Hepatocyte (in vitro differentiated cells): Measurements from ENCODE around the gene RPGR. TPM values are rescaled to one million over a fixed set of nuclear protein-coding genes. Genes with fewer than 3 reads are reported as not detected.

ENCODE experiments used
- DNase-seq: peaks from one replicate; pipeline ENCODE4 v3.0.0-alpha.2; 2016; ENCODE audit warnings: low spot score
- H2AFZ ChIP-seq: fragments of 200-600 bp; sonication (generic); 2 replicates; pipeline ENCODE4 v1.6.0; 2016; ENCODE audit warnings: antibody characterized with exemption, mild to moderate bottlenecking
- H3K27ac ChIP-seq: fragments of 200-600 bp; sonication (generic); 2 replicates; pipeline ENCODE4 v1.5.1; 2016; ENCODE audit warnings: mild to moderate bottlenecking
- H3K27me3 ChIP-seq: fragments of 200-600 bp; sonication (generic); 2 replicates; pipeline ENCODE4 v1.6.1; 2016
- H3K36me3 ChIP-seq: fragments of 200-600 bp; sonication (generic); replicated peaks from 2 replicates; pipeline ENCODE4 v1.5.1; 2016; ENCODE audit warnings: low read depth; ENCODE audit not compliant: insufficient read depth
- H3K4me1 ChIP-seq: fragments of 200-600 bp; sonication (generic); 2 replicates; pipeline ENCODE4 v1.5.1; 2016; ENCODE audit warnings: mild to moderate bottlenecking, moderate library complexity; ENCODE audit not compliant: insufficient read depth
- H3K4me2 ChIP-seq: fragments of 200-600 bp; sonication (generic); 2 replicates; pipeline ENCODE4 v1.6.0; 2016
- H3K4me3 ChIP-seq: fragments of 200-600 bp; sonication (generic); 2 replicates; pipeline ENCODE4 v1.5.1; 2016; ENCODE audit warnings: mild to moderate bottlenecking
- H3K79me2 ChIP-seq: fragments of 200-600 bp; sonication (generic); 2 replicates; pipeline ENCODE4 v1.6.0; 2017; ENCODE audit warnings: mild to moderate bottlenecking
- H3K9me2 ChIP-seq: fragments of 200-600 bp; sonication (generic); replicated peaks from 2 replicates; pipeline ENCODE4 v1.6.0; 2017; ENCODE audit warnings: mild to moderate bottlenecking; ENCODE audit not compliant: insufficient read depth
- H3K9me3 ChIP-seq: fragments of 200-600 bp; sonication (generic); 2 replicates; pipeline ENCODE4 v1.5.1; 2016; ENCODE audit warnings: low read depth, mild to moderate bottlenecking
- H4K20me1 ChIP-seq: fragments of 200-600 bp; sonication (generic); 2 replicates; pipeline ENCODE4 v1.6.0; 2016; ENCODE audit warnings: mild to moderate bottlenecking; ENCODE audit not compliant: insufficient read depth, poor library complexity, severe bottlenecking
- EZH2 ChIP-seq: fragments of 200-600 bp; sonication (generic); IDR thresholded peaks from 2 replicates; pipeline ENCODE4 v1.6.1; 2016; ENCODE audit warnings: antibody characterized with exemption, mild to moderate bottlenecking, borderline replicate concordance
- EZH2phosphoT487 ChIP-seq: fragments of 200-600 bp; sonication (generic); IDR thresholded peaks from one replicate; pipeline ENCODE4 v1.6.1; 2018; ENCODE audit warnings: antibody characterized with exemption, mild to moderate bottlenecking, low read depth, moderate library complexity; ENCODE audit not compliant: unreplicated experiment, severe bottlenecking
- WGBS: methylation state at CpG from one replicate; pipeline ENCODE4 v1.1.6; 2016; ENCODE audit warnings: low lambda C conversion rate; ENCODE audit errors: missing lambda C conversion rate; 5-methylcytosine and 5-hydroxymethylcytosine counted together
- polyA plus RNA-seq: library from polyadenylated mRNA; unstranded; fragments of >200 nt; fragmentation: Nextera tagmentation; extraction: Ambion mirVana; gene quantifications from 2 replicates; pipeline ENCODE4 v1.2.1, GENCODE V29; 2016
- total RNA-seq: library from RNA; depleted of rRNA; stranded (reverse); fragments of >200 nt; gene quantifications from 2 replicates; pipeline ENCODE4 v1.2.3, GENCODE V29; 2014
- TF ChIP-seq, protein P1 (sequence below): fragments of 200-600 bp; sonication (generic); IDR thresholded peaks from 2 replicates; pipeline ENCODE4 v1.5.1; 2016; ENCODE audit warnings: antibody characterized with exemption, mild to moderate bottlenecking; ENCODE audit not compliant: poor library complexity

Gene RPGR
- total and polyA plus RNA-seq, 2 experiments from 2014 or later = 7.2 to 15.9 TPM

DNA sequence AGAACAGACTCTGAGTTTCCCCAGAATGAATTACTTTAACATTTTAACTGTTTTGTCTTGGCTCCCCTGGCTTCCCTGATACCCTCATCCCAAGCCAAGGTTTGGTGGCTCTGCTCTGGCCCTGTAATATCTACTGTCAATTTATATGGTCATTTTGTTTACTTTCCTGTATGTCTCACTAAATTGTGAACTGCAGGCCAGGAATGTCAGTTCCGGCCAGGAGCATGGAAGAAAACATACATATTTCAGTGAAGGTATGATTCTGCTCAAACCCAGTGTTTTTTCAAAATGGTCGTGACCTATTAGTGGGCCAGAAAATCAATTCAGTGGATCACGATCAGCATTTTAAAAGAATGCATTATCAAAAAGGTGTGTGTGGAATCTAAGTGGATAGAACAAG lies 1.2 kb downstream of the RPGR start:
- Histone ChIP-seq H3K79me2 (peaks cover 14% of the 10 kb centered on the region), H3K9me2 (no peaks in the 10 kb centered on the region), H3K27me3 (no peaks in the 10 kb centered on the region), H3K4me1 (no peaks in the 10 kb centered on the region), H4K20me1 (no peaks in the 10 kb centered on the region), H3K4me3 (peak overlapping the region; percentile 75), H3K9me3 (no peaks in the 10 kb centered on the region), H3K36me3 (no peaks in the 10 kb centered on the region), H3K4me2 (peak overlapping the region; percentile 70), H3K27ac (peak overlapping the region; percentile 96), H2AFZ (peak overlapping the region; percentile 70)
- TF ChIP-seq, protein P1, sequence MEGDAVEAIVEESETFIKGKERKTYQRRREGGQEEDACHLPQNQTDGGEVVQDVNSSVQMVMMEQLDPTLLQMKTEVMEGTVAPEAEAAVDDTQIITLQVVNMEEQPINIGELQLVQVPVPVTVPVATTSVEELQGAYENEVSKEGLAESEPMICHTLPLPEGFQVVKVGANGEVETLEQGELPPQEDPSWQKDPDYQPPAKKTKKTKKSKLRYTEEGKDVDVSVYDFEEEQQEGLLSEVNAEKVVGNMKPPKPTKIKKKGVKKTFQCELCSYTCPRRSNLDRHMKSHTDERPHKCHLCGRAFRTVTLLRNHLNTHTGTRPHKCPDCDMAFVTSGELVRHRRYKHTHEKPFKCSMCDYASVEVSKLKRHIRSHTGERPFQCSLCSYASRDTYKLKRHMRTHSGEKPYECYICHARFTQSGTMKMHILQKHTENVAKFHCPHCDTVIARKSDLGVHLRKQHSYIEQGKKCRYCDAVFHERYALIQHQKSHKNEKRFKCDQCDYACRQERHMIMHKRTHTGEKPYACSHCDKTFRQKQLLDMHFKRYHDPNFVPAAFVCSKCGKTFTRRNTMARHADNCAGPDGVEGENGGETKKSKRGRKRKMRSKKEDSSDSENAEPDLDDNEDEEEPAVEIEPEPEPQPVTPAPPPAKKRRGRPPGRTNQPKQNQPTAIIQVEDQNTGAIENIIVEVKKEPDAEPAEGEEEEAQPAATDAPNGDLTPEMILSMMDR = no peak
- TF ChIP-seq EZH2 = no peak
- WGBS = 56% methylated on average over 3 of the region's 3 CpGs
- DNase-seq = no peak

GRCh38 chrX:38320819-38321218 lies 6.5 kb downstream of the RPGR start:
- Histone ChIP-seq H3K79me2 (peaks cover 12% of the 10 kb centered on the region), H3K9me3 (no peaks in the 10 kb centered on the region), H3K4me1 (no peaks in the 10 kb centered on the region), H2AFZ (no peak overlapping the region), H3K27me3 (no peaks in the 10 kb centered on the region), H4K20me1 (no peaks in the 10 kb centered on the region), H3K4me2 (no peak overlapping the region), H3K36me3 (no peaks in the 10 kb centered on the region), H3K4me3 (no peak overlapping the region), H3K27ac (no peak overlapping the region), H3K9me2 (no peaks in the 10 kb centered on the region)
- WGBS = 81% methylated on average over 5 of the region's 5 CpGs
- TF ChIP-seq EZH2phosphoT487 (no peak), EZH2 (no peak)
- TF ChIP-seq, protein P1 = no peak
- no peak for DNase-seq

DNA sequence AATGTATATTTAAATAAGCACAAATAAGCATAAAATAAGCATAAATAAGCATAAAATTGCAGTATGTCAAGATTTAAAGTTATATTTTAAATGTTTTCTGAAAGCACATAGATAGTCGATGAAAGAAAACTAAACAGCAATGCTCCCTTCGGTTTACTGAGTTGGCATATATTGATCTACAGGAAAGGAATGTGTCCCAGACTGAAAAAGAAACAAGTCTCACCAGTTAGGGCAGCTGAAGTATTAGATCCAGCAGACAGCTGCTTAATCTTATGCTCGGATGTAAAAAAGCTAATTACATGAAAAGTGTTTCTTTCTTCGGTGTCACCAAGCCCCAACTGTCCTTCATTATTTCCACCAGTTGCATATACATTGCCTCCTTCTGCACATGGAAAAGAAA lies 8.7 kb downstream of the RPGR start:
- H3K9me2 ChIP-seq = no peaks in the 10 kb centered on the region
- H3K27ac ChIP-seq = no peak overlapping the region
- H3K36me3 ChIP-seq = no peaks in the 10 kb centered on the region
- no peak for DNase-seq
- H2AFZ ChIP-seq = no peak overlapping the region
- TF ChIP-seq, protein P1 = no peak
- no peak for TF ChIP-seq EZH2
- TF ChIP-seq EZH2phosphoT487 = no peak
- WGBS = 78% methylated on average over 4 of the region's 4 CpGs
- H4K20me1 ChIP-seq = no peaks in the 10 kb centered on the region
- no peaks in the 10 kb centered on the region for H3K27me3 ChIP-seq
- H3K4me1 ChIP-seq = no peaks in the 10 kb centered on the region
- no peaks in the 10 kb centered on the region for H3K9me3 ChIP-seq
- H3K4me3 ChIP-seq = no peak overlapping the region
- no peaks in the 10 kb centered on the region for H3K79me2 ChIP-seq
- no peak overlapping the region for H3K4me2 ChIP-seq

DNA sequence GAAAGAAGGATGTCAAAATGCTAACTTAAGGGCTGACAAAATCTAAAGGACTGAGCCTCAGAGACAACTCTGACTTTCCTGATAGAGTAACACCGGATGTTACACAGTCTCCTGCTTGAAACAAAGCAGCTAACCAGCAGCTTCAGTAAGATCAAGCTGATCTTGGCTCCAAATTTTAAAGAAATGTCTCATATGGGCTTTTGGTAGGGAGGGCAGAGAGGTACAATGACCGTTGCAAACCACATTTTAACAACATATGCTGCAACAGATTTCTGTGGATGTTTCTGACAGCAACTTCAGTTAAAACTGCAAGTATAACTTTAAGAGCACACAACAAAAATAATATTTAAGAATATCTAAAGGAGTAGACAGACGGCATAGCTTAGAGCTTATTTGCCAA lies 9.1 kb downstream of the RPGR start:
- Histone ChIP-seq H3K36me3 (no peaks in the 10 kb centered on the region), H3K9me3 (no peaks in the 10 kb centered on the region), H2AFZ (no peak overlapping the region), H4K20me1 (no peaks in the 10 kb centered on the region), H3K4me1 (no peaks in the 10 kb centered on the region), H3K4me2 (no peak overlapping the region), H3K79me2 (no peaks in the 10 kb centered on the region), H3K27me3 (no peaks in the 10 kb centered on the region), H3K27ac (no peak overlapping the region), H3K4me3 (no peak overlapping the region), H3K9me2 (no peaks in the 10 kb centered on the region)
- DNase-seq = no peak
- no peak for TF ChIP-seq EZH2phosphoT487
- TF ChIP-seq, protein P1 = no peak
- TF ChIP-seq EZH2 = no peak
- WGBS = 72% methylated on average over 3 of the region's 3 CpGs
